Astrocyte of the cerebellum (primary cell): Measurements from ENCODE around the gene C19orf44.

ENCODE experiments used
- DNase-seq: peaks from one replicate; pipeline ENCODE4 v3.0.0-alpha.2; 2011; ENCODE audit warnings: low read depth
- H3K4me3 ChIP-seq: 2 replicates; pipeline ENCODE4 v1.5.1; 2011; ENCODE audit warnings: mild to moderate bottlenecking, low read depth, low read length, moderate library complexity
- CTCF ChIP-seq: IDR thresholded peaks from 2 replicates; pipeline ENCODE4 v1.5.1; 2012; ENCODE audit warnings: low read length, low read depth, moderate library complexity, mild to moderate bottlenecking; ENCODE audit errors: missing control alignments
- in situ Hi-C: cut with HindIII; loops from 2 replicates; pipeline ENCODE4 v1.10.0; 2017; ENCODE audit warnings: low sequenced_read_pairs

Gene C19orf44

GRCh38 chr19:16520986-16521624 lies 24.9 kb downstream of the C19orf44 start:
- in situ Hi-C loops: no loop called here
- TF ChIP-seq CTCF: no peak
- DNase-seq: no peak
- no peak overlapping the region for H3K4me3 ChIP-seq

DNA sequence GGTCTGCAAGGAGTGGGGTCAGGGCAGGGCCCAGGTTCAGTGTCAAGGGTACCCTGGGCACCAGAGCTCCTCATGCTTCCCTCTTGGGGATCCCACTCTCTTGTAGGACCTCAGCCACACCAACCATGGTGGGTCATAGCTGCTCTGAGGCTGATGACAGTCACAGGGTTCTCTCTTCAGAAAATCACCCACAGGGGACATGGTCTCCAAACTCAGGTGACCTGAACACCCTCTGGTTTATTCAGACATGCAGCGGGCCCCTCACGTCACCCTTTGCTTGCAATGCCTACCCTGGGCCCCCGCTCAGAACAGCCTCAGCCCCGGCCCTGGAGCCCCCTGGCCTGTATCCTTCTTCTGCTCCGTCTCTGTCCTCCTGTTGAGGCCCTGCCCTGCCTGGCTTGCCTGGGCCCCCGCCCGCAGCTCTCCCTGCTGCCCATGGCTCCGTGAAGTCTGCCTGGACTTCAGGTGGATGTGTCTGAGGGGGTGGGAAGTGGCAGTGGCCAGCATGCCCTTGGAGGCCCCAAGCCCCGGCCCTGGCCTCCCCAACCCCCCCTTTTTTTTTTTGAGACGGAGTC lies 25.6 kb downstream of the C19orf44 start:
- in situ Hi-C loops: no loop called here
- TF ChIP-seq CTCF: no peak
- DNase-seq: no peak
- no peak overlapping the region for H3K4me3 ChIP-seq

GRCh38 chr19:16522559-16523377 lies 26.6 kb downstream of the C19orf44 start:
- H3K4me3 ChIP-seq: no peak overlapping the region
- no peak for TF ChIP-seq CTCF
- in situ Hi-C loops: no loop called here
- no peak for DNase-seq

DNA sequence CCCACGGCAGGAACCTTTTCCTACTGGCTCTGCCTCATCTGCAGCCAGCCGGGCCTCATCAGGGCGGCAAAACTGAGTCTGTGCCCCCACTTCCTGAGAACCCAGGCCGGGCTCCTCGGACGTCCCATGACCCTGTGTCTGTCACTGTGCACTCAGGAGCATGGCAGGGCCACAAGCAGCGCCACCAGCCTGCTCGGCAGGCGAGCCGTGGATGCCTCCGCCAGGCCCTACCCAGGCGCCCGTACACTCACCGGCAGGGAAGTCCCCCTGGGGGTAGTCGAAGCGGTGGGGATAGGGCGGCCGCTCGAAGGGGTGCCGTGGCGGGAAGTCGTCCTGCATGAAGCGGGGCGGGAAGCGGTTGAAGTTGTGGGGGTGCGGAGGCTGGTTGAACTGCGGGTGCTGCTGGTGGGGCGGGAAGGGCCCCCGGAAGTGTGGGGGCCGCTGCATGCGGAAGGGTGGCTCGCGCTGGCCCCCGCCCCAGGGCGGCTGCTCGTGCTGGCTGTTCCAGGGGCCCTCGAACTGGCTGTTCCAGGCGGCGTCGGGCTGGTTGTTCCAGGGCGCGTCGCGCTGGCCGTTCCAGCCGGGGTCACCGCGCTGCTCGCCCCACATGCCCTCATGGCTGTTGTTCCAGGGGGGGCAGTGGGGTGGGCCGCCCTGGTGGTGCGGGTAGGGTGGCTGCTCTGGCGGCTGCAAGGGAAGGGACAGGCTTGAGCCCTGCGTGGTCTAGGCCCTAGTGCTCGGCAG lies 29.0 kb downstream of the C19orf44 start:
- no peak for TF ChIP-seq CTCF
- no peak overlapping the region for H3K4me3 ChIP-seq
- no peak for DNase-seq
- in situ Hi-C loops: no loop called here

GRCh38 chr19:16525751-16526481 lies 29.7 kb downstream of the C19orf44 start:
- DNase-seq: no peak
- in situ Hi-C loops: no loop called here

More at GRCh38 chr19:16525751-16526481, 29.7 kb downstream of the C19orf44 start:
- H3K4me3 ChIP-seq: no peak overlapping the region
- no peak for TF ChIP-seq CTCF
